GM13976 (cell line): ENCODE results near the gene TP53AIP1.

Experiments used
- DNase-seq: peaks from one replicate; pipeline ENCODE4 v3.0.0; 2012; ENCODE audit warnings: low spot score
- in situ Hi-C: fragments of 300-500 bp; cut with MboI; formaldehyde crosslinking; loops from one replicate; pipeline ENCODE4 v1.12.0; 2022; ENCODE audit warnings: low sequenced_read_pairs, mixed read lengths, inconsistent platforms; ENCODE audit not compliant: unreplicated experiment
- TF ChIP-seq, protein P1 (sequence below): IDR thresholded peaks from 2 replicates; pipeline ENCODE4 v1.5.1; 2012; ENCODE audit warnings: borderline replicate concordance, mild to moderate bottlenecking; ENCODE audit not compliant: insufficient read depth; ENCODE audit errors: extremely low read depth, missing control alignments, control extremely low read depth

Gene TP53AIP1

DNA sequence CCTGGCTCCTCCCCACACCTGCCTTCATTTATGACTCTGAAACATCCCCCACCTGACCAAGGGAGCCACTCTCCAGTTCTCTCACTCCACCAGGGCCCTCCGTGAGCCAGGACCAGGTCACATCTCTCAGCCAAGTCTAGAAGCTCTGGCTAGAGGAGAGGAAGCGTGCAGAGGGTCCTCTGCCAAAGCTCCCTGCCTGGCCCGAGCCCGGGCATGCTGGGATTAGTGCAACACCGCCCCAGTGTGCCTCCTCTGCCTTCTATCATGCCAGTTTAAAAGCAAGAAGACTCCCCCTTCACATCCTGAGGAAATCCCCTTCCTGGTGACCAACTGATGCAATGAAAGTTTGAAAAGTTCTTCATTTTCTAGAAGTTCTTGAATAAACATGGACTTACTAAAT lies 23.5 kb downstream of the TP53AIP1 start:
- no peak for DNase-seq
- in situ Hi-C loops, result no loop called here
- TF ChIP-seq, protein P1, sequence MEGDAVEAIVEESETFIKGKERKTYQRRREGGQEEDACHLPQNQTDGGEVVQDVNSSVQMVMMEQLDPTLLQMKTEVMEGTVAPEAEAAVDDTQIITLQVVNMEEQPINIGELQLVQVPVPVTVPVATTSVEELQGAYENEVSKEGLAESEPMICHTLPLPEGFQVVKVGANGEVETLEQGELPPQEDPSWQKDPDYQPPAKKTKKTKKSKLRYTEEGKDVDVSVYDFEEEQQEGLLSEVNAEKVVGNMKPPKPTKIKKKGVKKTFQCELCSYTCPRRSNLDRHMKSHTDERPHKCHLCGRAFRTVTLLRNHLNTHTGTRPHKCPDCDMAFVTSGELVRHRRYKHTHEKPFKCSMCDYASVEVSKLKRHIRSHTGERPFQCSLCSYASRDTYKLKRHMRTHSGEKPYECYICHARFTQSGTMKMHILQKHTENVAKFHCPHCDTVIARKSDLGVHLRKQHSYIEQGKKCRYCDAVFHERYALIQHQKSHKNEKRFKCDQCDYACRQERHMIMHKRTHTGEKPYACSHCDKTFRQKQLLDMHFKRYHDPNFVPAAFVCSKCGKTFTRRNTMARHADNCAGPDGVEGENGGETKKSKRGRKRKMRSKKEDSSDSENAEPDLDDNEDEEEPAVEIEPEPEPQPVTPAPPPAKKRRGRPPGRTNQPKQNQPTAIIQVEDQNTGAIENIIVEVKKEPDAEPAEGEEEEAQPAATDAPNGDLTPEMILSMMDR, result no peak

DNA sequence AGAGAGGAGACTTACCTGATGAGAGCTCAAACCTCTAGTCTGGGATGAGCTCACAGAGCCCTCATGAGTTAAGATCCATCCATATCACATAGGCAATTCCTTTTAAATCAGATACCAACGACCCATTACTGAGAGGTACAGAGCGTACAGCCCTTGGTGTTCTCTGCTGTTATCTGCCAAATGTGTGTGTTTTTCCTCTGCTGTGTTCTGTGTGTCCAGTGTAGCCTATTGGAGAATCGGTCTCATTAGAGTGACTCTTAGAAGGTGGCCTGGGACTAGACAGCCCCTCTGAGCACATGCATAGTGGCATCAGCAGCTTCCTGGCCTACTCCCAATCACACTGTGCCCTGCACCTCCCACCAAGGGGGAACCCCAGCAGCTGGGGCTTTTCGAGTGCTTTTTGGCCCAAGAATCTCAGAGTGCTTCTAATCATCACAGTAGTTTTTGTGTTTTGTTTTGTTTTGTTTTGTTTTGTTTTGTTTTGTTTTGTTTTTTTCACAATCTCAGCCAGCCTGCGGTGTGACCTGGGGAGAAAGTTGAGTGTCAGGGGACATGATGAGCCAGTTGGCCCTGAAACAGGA lies 25.4 kb downstream of the TP53AIP1 start:
- TF ChIP-seq, protein P1, result no peak
- in situ Hi-C loops, result no loop called here
- no peak for DNase-seq

DNA sequence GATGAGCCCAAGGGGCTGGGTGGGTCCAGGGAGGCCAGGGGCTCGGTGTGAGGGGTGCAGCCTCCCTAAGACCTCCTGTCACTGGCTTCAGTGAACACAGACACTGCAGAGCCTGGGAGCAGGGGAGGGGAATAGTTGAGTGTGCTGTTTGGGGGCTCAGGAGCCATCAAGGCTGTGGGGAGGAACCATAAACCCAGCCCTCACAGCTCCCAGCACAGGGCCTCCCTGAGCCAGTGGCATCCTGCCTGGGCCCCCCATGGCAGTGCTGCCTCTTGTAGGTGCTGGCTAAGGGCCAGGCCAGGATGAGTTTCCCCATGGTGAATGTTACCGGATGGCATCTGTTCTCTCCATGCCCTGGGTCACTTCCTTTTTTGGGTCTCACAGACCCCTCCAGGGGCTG lies 26.0 kb downstream of the TP53AIP1 start:
- DNase-seq, result no peak
- TF ChIP-seq, protein P1, result no peak
- in situ Hi-C loops, result no loop called here

DNA sequence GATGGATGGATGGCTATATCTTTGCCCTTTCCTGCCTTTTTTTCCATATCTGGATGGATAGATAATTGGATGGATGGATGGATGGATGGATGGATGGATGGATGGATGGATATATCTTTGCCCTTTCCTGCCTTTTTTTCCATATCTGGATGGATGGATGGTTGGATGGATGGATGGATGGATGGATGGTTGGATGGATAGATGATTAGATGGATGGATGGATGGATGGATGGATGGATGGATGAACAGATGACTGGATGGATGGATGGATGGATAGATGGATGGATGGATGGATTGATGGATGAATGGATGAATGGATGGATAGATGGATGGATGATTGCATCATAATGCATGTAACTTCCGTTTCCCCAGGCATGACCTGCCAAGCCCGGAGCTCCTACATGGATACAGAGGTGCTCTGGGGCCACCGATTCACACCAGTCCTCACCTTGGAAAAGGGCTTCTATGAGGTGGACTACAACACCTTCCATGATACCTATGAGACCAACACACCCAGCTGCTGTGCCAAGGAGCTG lies 26.6 kb downstream of the TP53AIP1 start:
- in situ Hi-C loops, result no loop called here
- TF ChIP-seq, protein P1, result no peak
- DNase-seq, result no peak

DNA sequence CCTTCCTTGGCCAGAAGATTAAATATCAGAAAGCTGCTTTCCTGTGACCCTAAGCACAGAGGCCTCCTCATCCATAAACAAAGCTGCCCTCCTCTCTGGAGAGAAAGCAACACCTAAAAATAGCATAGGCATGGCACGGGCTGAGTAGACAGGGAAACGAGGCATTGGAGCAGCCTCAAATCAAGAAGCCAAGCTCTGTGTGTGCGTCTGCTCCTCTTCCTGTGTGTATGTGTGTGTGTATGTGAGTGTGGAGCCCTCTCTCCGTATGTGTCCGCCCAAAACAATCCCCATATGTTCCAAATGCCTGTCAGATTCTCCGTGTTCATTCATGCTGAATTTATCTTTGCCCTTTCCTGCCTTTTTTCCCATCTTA lies 27.5 kb downstream of the TP53AIP1 start:
- in situ Hi-C loops, result no loop called here
- DNase-seq, result no peak
- TF ChIP-seq, protein P1, result no peak

DNA sequence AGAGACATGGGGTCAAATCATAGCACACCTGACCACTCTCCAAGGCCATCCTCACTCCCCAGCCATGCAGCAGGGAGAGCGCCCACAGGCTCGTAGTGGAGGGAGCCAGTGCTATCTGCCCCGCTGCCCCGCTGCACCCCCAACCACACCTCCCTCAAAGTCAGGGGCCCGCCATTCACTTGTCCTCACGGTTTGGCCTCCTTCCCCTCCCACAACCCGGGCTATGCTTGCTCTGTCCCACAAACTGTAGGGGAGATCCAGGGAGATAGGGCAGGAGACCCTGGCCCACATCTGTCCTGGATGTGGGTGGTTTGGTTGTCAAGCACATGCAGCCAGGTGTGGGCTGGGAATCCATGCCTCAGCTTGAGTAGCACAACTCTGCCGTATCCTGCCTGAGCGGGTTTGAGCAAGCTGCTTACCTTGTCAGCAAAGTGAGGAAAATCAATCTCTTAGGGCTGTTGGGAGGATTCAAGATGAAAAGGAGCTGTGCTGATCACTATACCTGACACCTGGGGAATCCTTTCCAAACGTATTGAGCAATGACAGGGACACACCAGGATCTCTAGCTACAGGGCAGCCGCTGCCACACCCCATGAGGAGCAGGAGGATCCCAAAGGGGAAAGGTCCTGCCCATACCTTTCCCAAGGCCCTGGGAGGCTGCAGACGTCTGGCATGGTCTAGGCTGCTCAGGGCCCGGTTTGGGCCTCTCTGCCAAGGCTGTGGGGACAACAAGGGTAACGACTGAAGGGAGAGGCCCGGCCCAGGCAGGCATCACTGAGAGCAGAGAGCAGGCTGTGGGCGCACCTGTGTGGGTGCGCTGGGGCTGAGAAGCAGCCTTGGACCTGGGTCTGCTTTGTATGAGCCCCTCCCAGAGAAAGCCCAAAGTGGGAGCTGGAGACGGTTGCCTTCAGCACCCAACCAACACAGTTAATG lies 28.2 kb downstream of the TP53AIP1 start:
- in situ Hi-C loops, result no loop called here
- TF ChIP-seq, protein P1, result no peak
- no peak for DNase-seq
